ENCODE measurements around the gene RNF166.

Gene RNF166

GRCh38 chr16:88705076-88705684 lies 1.0 kb downstream of the RNF166 start:
- FAIRE-seq, result no peak
- no peak for TF ChIP-seq CTCF (IDR thresholded peaks at IDR 0.05; ENCODE audit: insufficient read depth, missing control alignments)
- no peak for DNase-seq (ENCODE audit: insufficient read length, low spot score)

DNA sequence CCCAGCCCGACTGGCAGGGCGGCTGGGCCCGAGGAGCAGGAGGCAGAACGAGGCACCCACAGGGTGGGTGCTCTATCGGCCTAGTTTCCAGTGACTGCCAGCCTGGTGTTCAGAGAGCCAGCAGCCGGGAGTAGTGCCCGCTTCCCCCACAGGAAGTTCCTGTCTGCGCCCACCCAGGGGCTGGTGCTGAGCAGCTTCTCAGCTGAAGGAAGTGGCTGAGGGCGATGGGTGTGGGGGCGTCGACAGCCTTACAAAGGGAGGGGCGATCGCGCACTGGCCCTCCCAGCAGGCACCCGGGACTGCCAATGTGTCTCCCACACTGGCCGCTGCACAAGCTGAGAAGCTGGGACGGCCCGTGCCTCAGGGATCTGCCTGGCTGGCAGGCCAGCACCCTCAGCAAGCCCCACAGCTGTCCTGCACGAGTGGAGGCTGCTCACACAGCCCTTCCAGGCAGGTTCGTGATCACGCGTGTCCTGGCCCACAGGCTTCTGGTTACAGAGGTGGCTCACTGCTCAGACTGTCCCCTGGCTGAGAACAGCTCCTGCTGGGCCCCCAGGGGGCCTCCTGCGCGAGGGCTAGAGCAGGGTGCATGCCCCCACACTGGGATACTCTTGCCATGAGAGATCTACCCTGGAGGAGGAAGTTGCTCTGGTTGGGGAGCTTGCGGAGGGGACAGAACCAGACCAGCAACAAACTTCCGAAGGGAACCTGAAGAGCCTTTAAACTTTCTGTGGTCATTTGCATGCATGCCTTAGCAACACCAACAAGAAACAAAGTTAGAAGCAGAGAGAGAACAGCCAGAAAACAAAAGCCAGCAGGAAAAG lies 2.5 kb downstream of the RNF166 start:
- TF ChIP-seq CTCF (IDR thresholded peaks at IDR 0.05; ENCODE audit: insufficient read depth, missing control alignments), result no peak
- DNase-seq (ENCODE audit: insufficient read length, low spot score), result no peak
- FAIRE-seq, result no peak

DNA sequence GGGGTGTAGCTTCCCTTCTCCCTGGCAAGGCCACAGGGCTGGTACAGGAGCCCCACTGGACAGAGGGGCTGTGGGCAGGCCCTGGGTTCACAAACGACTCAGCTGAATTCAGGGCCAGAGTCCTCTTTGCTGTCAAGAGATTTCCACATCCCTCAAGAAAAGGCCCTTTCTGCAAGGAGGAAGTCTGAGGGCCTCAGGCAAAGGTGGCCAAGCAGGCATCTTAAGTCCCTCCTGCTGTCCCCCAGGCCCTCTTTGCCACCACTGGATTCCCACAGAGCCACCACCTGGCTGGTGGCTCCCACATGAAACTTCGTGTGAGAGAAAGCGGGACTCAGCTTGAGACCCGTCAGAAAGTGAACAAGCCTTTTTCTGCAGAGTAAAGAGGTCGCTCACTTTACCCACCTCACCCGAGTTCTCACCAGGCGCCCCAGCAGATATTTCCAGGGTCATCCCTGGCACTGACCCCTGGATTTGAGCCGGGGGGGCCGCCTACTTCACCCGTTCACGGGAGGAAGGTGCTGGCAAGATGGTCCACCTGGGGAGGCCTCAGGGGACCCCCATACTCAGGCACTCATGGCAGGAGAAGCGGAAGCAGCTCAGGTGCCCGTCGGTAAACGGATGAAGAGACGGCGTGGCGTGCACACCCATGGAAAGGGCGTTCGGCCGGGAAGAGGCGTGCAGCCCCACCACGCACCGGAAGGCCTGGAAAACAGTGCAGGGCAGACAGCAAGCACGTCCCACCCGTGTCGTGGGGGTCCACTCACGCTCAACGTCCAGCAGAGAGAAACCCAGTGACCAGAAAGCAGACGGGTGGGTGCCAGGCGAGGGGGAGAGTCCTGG lies 3.6 kb downstream of the RNF166 start:
- DNase-seq (ENCODE audit: insufficient read length, low spot score) (no peak), FAIRE-seq (no peak)
- no peak for TF ChIP-seq CTCF (IDR thresholded peaks at IDR 0.05; ENCODE audit: insufficient read depth, missing control alignments)

DNA sequence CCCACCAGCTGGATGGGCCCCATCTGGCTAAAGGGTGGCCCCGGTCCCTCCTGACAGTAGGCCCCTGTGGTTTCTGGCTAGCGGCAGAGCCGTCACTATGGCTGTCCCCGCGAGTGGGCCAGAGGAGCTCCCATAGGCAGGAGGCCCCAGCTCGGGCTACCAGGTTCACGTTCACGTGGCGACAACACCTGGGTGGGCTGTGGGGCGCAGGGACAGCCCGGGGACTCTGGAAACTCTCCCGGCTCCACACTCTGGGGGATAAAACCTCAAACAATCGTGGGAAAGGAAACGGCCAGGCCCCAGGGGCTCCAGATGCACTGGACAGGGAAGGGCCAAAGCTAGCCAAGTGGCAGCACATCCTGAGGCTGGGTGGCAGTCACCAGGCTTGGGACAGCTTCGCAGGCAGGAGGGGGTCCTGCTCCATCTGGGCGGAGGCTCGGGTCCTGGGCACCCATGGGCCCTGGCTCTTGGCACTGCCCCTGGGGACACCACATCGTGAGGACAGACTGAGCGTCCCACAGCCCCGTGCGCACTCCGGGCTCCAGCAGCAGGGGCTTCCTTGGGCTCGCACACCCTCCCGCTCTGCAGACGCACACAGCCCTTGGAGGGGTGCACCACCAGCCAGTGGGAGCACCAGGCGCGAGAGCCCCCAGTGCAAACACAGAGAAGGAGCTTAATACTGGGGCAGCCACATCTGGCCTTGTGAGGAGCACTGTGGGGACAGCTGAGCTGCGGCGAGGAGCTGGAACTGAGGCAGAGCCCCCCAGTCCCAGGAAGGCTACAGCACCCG lies 4.4 kb downstream of the RNF166 start:
- no peak for DNase-seq (ENCODE audit: insufficient read length, low spot score)
- FAIRE-seq, result no peak
- no peak for TF ChIP-seq CTCF (IDR thresholded peaks at IDR 0.05; ENCODE audit: insufficient read depth, missing control alignments)

DNA sequence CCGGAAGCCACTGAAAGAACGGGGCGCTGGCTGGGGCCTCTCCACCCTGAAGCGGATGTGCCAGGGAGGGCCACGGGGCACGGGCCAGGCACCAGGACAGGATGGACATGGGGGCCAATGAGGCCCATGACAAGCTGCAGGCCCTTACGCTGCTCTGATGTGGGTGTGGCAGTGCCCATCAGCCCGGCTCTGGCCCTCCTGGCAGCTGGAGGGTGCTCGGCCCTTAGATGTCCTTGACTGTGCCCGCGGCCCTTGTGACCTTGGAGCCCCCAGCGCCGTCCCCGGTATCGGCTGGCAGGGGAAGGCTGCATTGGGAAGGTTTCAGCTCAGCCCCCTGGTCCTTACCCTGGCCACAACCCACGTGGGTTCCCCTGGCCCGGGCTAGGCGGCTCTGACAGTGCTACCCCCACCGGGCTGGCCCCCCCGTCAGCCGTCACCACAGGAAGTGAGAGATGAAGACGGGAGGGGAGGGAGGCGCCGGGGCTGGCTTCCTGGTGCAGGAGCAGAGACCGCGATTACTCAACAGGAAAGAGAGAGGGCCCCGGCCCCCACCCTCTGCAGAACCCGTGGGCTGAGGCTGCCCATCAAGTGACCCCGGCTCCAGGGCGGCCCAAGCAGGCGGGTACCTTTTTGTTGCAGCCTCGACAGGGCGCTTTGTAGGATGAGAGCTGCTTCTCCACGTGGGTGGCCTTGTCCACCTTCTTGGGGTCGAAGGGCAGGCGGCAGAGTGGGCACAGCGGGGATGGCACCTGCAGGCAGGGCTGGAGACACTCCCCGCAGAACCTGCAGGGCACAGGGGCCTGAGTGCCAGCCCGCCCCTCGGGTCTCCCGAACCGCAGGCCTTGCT lies 5.3 kb downstream of the RNF166 start:
- DNase-seq (ENCODE audit: insufficient read length, low spot score), result no peak
- no peak for TF ChIP-seq CTCF (IDR thresholded peaks at IDR 0.05; ENCODE audit: insufficient read depth, missing control alignments)
- FAIRE-seq, result no peak

- FAIRE-seq (no peak), DNase-seq (ENCODE audit: insufficient read length, low spot score) (no peak)
- TF ChIP-seq CTCF (IDR thresholded peaks at IDR 0.05; ENCODE audit: insufficient read depth, missing control alignments), result no peak
Measured at GRCh38 chr16:88700322-88700635, 5.9 kb downstream of the RNF166 start.
